Measurements from ENCODE around the gene SHOX. TPM values are rescaled to one million over a fixed set of nuclear protein-coding genes. Genes with fewer than 3 reads are reported as not detected.

SHOX gene
- total RNA-seq, 6 experiments from 2014 or later = not detected

DNA sequence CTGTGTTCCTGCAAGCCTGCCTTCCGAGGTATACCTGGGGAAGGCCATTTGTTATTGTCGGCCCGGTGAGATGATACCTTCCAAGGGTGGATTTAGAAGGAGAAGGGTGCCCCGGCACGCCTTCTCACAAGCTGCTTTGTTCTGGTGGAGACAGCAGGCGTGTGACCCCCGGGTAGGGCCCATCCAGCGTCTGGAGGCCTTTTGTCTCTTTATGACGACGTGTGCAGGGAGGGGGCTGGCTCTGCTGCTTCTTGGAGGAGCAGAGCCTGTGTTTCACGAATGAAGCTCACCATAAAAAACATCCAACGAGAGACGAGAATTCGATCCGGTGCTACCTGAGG is 45.3 kb downstream of the SHOX start:
- intact Hi-C loops (cut with DNase I) = no loop called here
- Histone ChIP-seq H3K27ac (no peak overlapping the region), H3K27me3 (no peaks in the 10 kb centered on the region), H3K9me3 (no peaks in the 10 kb centered on the region), H3K36me3 (no peaks in the 10 kb centered on the region), H3K4me3 (no peak overlapping the region), H3K4me1 (no peaks in the 10 kb centered on the region)
- DNase-seq (no peak), ATAC-seq (no peak)
- 41% methylated on average over 10 of the region's 15 CpGs for WGBS (ENCODE audit: insufficient coverage, low coverage, low lambda C conversion rate, missing lambda C conversion rate)
- no peak for TF ChIP-seq POLR2A (IDR thresholded peaks at IDR 0.05)
- TF ChIP-seq, protein P1, sequence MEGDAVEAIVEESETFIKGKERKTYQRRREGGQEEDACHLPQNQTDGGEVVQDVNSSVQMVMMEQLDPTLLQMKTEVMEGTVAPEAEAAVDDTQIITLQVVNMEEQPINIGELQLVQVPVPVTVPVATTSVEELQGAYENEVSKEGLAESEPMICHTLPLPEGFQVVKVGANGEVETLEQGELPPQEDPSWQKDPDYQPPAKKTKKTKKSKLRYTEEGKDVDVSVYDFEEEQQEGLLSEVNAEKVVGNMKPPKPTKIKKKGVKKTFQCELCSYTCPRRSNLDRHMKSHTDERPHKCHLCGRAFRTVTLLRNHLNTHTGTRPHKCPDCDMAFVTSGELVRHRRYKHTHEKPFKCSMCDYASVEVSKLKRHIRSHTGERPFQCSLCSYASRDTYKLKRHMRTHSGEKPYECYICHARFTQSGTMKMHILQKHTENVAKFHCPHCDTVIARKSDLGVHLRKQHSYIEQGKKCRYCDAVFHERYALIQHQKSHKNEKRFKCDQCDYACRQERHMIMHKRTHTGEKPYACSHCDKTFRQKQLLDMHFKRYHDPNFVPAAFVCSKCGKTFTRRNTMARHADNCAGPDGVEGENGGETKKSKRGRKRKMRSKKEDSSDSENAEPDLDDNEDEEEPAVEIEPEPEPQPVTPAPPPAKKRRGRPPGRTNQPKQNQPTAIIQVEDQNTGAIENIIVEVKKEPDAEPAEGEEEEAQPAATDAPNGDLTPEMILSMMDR (IDR thresholded peaks at IDR 0.05) = no peak

DNA sequence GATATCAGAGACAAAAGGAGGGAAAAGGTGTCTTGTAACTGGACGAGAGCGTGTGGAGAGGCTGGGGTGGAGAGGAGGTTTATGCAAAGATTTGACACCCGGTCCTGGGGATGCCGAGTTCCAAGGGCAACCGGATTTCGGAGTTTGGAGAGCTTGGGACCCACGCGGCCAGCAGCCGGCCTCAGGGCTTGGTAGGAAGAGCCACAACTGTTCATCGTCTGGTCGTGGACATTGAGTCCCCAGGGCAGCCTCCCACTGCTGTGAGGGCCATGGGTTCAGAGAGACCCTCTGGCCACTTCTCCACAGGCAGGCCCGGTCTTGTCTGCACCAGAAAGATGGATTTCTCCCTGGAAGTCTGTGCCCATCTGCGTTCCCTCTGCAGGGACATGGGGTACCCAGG is 46.8 kb downstream of the SHOX start:
- Histone ChIP-seq H3K27ac (no peak overlapping the region), H3K27me3 (no peaks in the 10 kb centered on the region), H3K36me3 (no peaks in the 10 kb centered on the region), H3K4me3 (no peak overlapping the region), H3K4me1 (no peaks in the 10 kb centered on the region), H3K9me3 (no peaks in the 10 kb centered on the region)
- DNase-seq (no peak), ATAC-seq (no peak)
- intact Hi-C loops (cut with DNase I) = no loop called here
- TF ChIP-seq, protein P1 (IDR thresholded peaks at IDR 0.05) = no peak
- no peak for TF ChIP-seq POLR2A (IDR thresholded peaks at IDR 0.05)
- WGBS (ENCODE audit: insufficient coverage, low coverage, low lambda C conversion rate, missing lambda C conversion rate) = 34% methylated on average over 3 of the region's 13 CpGs

DNA sequence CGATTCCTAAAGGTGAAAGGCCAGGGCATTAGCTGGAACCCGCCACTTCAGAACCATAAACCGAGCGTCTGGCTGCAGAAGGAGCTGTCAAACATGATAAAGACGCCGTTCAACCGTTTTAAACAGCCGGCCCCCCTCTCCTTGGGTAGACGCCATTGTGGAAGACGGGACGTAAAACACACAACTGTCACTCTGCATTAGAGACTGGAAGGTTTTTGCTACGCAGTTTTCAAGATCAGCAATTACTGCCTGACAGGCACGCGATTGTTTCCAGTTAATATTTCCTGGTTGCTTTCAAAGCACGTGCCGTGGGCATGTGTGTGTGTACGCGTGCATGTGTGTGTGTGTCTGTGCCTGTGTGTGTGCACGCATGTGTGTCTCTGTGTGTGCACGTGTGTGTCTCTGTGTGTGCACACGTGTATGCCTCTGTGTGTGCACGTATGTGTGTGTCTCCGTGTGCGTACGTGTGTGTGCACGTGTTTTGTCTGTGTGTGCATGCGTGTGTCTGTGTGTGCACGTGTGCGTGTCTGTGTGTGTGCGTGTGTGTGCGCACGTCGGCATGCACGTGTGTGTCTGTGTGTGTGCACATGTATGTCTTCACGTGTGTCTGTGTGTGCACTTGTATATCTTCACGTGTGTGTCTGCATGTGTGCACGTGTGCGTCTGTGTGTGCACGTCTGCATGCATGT is 48.8 kb downstream of the SHOX start:
- intact Hi-C loops (cut with DNase I) = no loop called here
- no peak overlapping the region for H3K4me3 ChIP-seq
- ATAC-seq (no peak), DNase-seq (no peak)
- no peaks in the 10 kb centered on the region for H3K36me3 ChIP-seq
- TF ChIP-seq, protein P1 (IDR thresholded peaks at IDR 0.05) = no peak
- TF ChIP-seq POLR2A (IDR thresholded peaks at IDR 0.05) = no peak
- no peaks in the 10 kb centered on the region for H3K27me3 ChIP-seq
- H3K9me3 ChIP-seq = no peaks in the 10 kb centered on the region
- H3K4me1 ChIP-seq = no peaks in the 10 kb centered on the region
- WGBS (ENCODE audit: insufficient coverage, low coverage, low lambda C conversion rate, missing lambda C conversion rate) = 81% methylated on average over 21 of the region's 39 CpGs
- no peak overlapping the region for H3K27ac ChIP-seq

DNA sequence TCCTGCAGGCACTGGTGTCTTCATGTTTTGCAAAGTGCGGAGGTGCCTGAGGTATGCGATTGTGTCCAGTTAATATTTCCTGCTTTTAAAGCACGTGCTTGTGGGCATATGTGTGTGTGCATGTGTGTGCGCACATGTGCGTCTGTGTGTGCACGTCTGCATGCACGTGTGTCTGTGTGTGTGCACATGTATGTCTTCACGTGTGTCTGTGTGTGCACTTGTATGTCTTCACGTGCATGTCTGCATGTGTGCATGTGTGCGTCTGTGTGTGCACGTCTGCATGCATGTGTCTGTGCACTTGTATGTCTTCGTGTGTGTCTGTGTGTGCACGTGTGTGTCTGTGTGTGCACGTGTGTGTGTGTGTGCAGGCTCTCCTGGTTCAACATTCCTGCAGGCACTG is 49.5 kb downstream of the SHOX start:
- no peak for DNase-seq
- ATAC-seq = no peak
- no peak overlapping the region for H3K27ac ChIP-seq
- no peak overlapping the region for H3K4me3 ChIP-seq
- no peaks in the 10 kb centered on the region for H3K4me1 ChIP-seq
- TF ChIP-seq, protein P1 (IDR thresholded peaks at IDR 0.05) = no peak
- no peak for TF ChIP-seq POLR2A (IDR thresholded peaks at IDR 0.05)
- H3K36me3 ChIP-seq = no peaks in the 10 kb centered on the region
- 80% methylated on average over 7 of the region's 14 CpGs for WGBS (ENCODE audit: insufficient coverage, low coverage, low lambda C conversion rate, missing lambda C conversion rate)
- intact Hi-C loops (cut with DNase I) = no loop called here
- H3K9me3 ChIP-seq = no peaks in the 10 kb centered on the region
- H3K27me3 ChIP-seq = no peaks in the 10 kb centered on the region

DNA sequence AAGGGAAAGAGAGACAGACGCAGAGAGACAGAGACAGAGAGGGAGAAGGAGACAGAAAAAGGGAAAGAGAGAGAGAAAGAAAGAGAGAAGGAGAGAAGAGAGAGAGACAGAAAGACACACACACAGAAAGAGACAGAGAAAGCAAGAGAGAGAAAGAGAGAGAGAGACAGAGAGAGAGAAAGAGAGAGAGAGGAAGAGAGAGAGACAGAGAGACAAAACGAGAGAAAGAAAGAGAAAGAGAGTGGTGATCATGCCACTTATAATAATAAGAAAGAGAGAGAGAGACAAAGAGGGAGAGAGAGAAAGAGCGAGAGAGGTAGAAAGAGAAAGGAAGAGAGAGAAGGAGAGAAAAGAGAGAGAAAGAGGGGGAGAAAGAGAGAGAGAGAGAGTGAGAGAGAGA is 51.4 kb downstream of the SHOX start:
- ATAC-seq (no peak), DNase-seq (no peak)
- WGBS (ENCODE audit: insufficient coverage, low coverage, low lambda C conversion rate, missing lambda C conversion rate) = 35% methylated on average over 3 of the region's 3 CpGs
- H3K27ac ChIP-seq = no peak overlapping the region
- H3K9me3 ChIP-seq = no peaks in the 10 kb centered on the region
- H3K4me1 ChIP-seq = no peaks in the 10 kb centered on the region
- no peak overlapping the region for H3K4me3 ChIP-seq
- intact Hi-C loops (cut with DNase I) = no loop called here
- TF ChIP-seq, protein P1 (IDR thresholded peaks at IDR 0.05) = no peak
- no peak for TF ChIP-seq POLR2A (IDR thresholded peaks at IDR 0.05)
- H3K27me3 ChIP-seq = no peaks in the 10 kb centered on the region
- no peaks in the 10 kb centered on the region for H3K36me3 ChIP-seq

Data from right lobe of liver (tissue), 6 donors.